Measurements from ENCODE around the gene ELMO3. TPM values are rescaled to one million over a fixed set of nuclear protein-coding genes. Genes with fewer than 3 reads are reported as not detected.

ELMO3 gene
- total RNA-seq, 1 experiment from 2014 or later: 2.6 TPM

Small RNA genes lying within 50 kb of the gene (small RNA-seq; reads per million reads assigned to genes)
- not detected for gene MIR328

Other genes with a start within 250 kb of the ELMO3 start
- 0.53 and 1.2 TPM in 2 replicates for gene CES3, start 237.9 kb upstream of the ELMO3 start, total RNA-seq (2014; rRNA removed; shearing (Covaris generic))
- not detected in 2 replicates for gene CES4A, start 210.5 kb upstream of the ELMO3 start, total RNA-seq (2014; rRNA removed; shearing (Covaris generic))
- 62.7 and 93.7 TPM in 2 replicates for gene CBFB, start 170.0 kb upstream of the ELMO3 start, total RNA-seq (2014; rRNA removed; shearing (Covaris generic))
- gene PHAF1, start 89.2 kb upstream of the ELMO3 start, total RNA-seq (2014; rRNA removed; shearing (Covaris generic)): 12.1 and 23.8 TPM in 2 replicates
- 2.8 and 5.6 TPM in 2 replicates for gene B3GNT9, start 48.1 kb upstream of the ELMO3 start, total RNA-seq (2014; rRNA removed; shearing (Covaris generic))
- 10.9 and 13.7 TPM in 2 replicates for gene TRADD, start 39.2 kb upstream of the ELMO3 start, total RNA-seq (2014; rRNA removed; shearing (Covaris generic))
- 10.3 and 12.8 TPM in 2 replicates for gene FBXL8, start 39.2 kb upstream of the ELMO3 start, total RNA-seq (2014; rRNA removed; shearing (Covaris generic))
- 9.0 and 11.0 TPM in 2 replicates for gene HSF4, start 34.4 kb upstream of the ELMO3 start, total RNA-seq (2014; rRNA removed; shearing (Covaris generic))
- gene NOL3, start 28.6 kb upstream of the ELMO3 start, total RNA-seq (2014; rRNA removed; shearing (Covaris generic)): 18.4 and 22.8 TPM in 2 replicates
- 7.0 and 11.6 TPM in 2 replicates for gene MATCAP1, start 15.2 kb upstream of the ELMO3 start, total RNA-seq (2014; rRNA removed; shearing (Covaris generic))
- gene EXOC3L1, start 9.0 kb upstream of the ELMO3 start, total RNA-seq (2014; rRNA removed; shearing (Covaris generic)): 1.1 and 1.6 TPM in 2 replicates
- 201 and 230 TPM in 2 replicates for gene E2F4, start 7.0 kb upstream of the ELMO3 start, total RNA-seq (2014; rRNA removed; shearing (Covaris generic))
- 39.4 and 50.3 TPM in 2 replicates for gene TMEM208, start 28.0 kb downstream of the ELMO3 start, total RNA-seq (2014; rRNA removed; shearing (Covaris generic))
- gene FHOD1, start 48.4 kb downstream of the ELMO3 start, total RNA-seq (2014; rRNA removed; shearing (Covaris generic)): 54.8 and 65.1 TPM in 2 replicates
- 0.57 and 1.9 TPM in 2 replicates for gene SLC9A5, start 49.8 kb downstream of the ELMO3 start, total RNA-seq (2014; rRNA removed; shearing (Covaris generic))
- gene PLEKHG4, start 80.4 kb downstream of the ELMO3 start, total RNA-seq (2014; rRNA removed; shearing (Covaris generic)): 1.8 and 3.7 TPM in 2 replicates
- not detected in 2 replicates for gene KCTD19, start 127.6 kb downstream of the ELMO3 start, total RNA-seq (2014; rRNA removed; shearing (Covaris generic))
- gene LRRC36, start 127.7 kb downstream of the ELMO3 start, total RNA-seq (2014; rRNA removed; shearing (Covaris generic)): not detected in 2 replicates
- not detected in 2 replicates for gene TPPP3, start 194.4 kb downstream of the ELMO3 start, total RNA-seq (2014; rRNA removed; shearing (Covaris generic))
- 2.6 and 4.1 TPM in 2 replicates for gene ZDHHC1, start 217.3 kb downstream of the ELMO3 start, total RNA-seq (2014; rRNA removed; shearing (Covaris generic))
- gene HSD11B2, start 232.0 kb downstream of the ELMO3 start, total RNA-seq (2014; rRNA removed; shearing (Covaris generic)): 0.94 and 1.0 TPM in 2 replicates